ENCODE results near the gene CHST4.

GRCh38 chr16:71552698-71553503 lies 26.7 kb downstream of the CHST4 start:
- TF ChIP-seq CTCF (conservative IDR thresholded peaks at IDR 0.05; ENCODE audit: low read depth, low read length) (no peak), POLR2A (IDR thresholded peaks at IDR 0.05; ENCODE audit: low read depth, low read length) (no peak), RFX5 (IDR thresholded peaks at IDR 0.05; ENCODE audit: low read depth, low read length) (no peak)

All from IMR-90 (cell line).